ENCODE results near the gene GIPR.
A peak's percentile ranks its signal among the peaks of the same experiment; 100 is the strongest.
"Not testable (repeated sequence)": the region's sequence is repeated elsewhere in the genome, so short reads cannot be mapped to it uniquely, and the experiment has no call there.

GIPR gene

GRCh38 chr19:45691516-45692186, 23.6 kb downstream of the GIPR start, which contains the start of gene SNRPD2:
Gene SNRPD2, minus strand, starts transcription at chr19:45691953. Its CDS starts 65 bp downstream, at chr19:45691888.
- DNase-seq (ENCODE audit: low spot score): peak; percentile 95

- DNase-seq (ENCODE audit: low spot score): peak; percentile 100
Measured at GRCh38 chr19:45692187-45693105, 24.4 kb downstream of the GIPR start, which contains the start of gene QPCTL. Gene QPCTL, plus strand, starts transcription at chr19:45692666. Its CDS starts 38 bp downstream, at chr19:45692704.

GRCh38 chr19:45693106-45693788, 25.2 kb downstream of the GIPR start:
- peak; percentile 72 for DNase-seq (ENCODE audit: low spot score)

- DNase-seq (ENCODE audit: low spot score): no peak
Measured at GRCh38 chr19:45701676-45702075, 33.7 kb downstream of the GIPR start.

- DNase-seq (ENCODE audit: low spot score): no peak
Measured at GRCh38 chr19:45705115-45705514, 37.1 kb downstream of the GIPR start.

GRCh38 chr19:45705710-45706415, 37.8 kb downstream of the GIPR start:
- DNase-seq (ENCODE audit: low spot score): no peak

GRCh38 chr19:45710356-45711130, 42.5 kb downstream of the GIPR start:
- DNase-seq (ENCODE audit: low spot score): no peak

- no peak for DNase-seq (ENCODE audit: low spot score)
Measured at GRCh38 chr19:45711851-45712698, 44.1 kb downstream of the GIPR start.

GRCh38 chr19:45712699-45713067, 44.7 kb downstream of the GIPR start:
- DNase-seq (ENCODE audit: low spot score): no peak

GRCh38 chr19:45713141-45713540, 45.1 kb downstream of the GIPR start:
- DNase-seq (ENCODE audit: low spot score): no peak

- no peak for DNase-seq (ENCODE audit: low spot score)
Measured at GRCh38 chr19:45715139-45715538, 47.1 kb downstream of the GIPR start.

GRCh38 chr19:45716359-45717130, 48.5 kb downstream of the GIPR start:
- peak; percentile 46 for DNase-seq (ENCODE audit: low spot score)

GRCh38 chr19:45717131-45717982, 49.3 kb downstream of the GIPR start:
- DNase-seq (ENCODE audit: low spot score): peak; percentile 99

- no peak for DNase-seq (ENCODE audit: low spot score)
Measured at GRCh38 chr19:45717983-45718650, 50.1 kb downstream of the GIPR start.

- not testable (repeated sequence) for DNase-seq (ENCODE audit: low spot score)
Measured at GRCh38 chr19:45720065-45720464, 52.0 kb downstream of the GIPR start.

- not testable (repeated sequence) for DNase-seq (ENCODE audit: low spot score)
Measured at GRCh38 chr19:45728683-45729082, 60.7 kb downstream of the GIPR start.

- no peak for DNase-seq (ENCODE audit: low spot score)
Measured at GRCh38 chr19:45729800-45730290, 61.8 kb downstream of the GIPR start.
